Stomach (tissue), 9 donors: ENCODE measurements around the gene TMEM254. TPM values are rescaled to one million over a fixed set of nuclear protein-coding genes. Genes with fewer than 3 reads are reported as not detected.

Experiments used
- DNase-seq, 2 donors: peaks; one replicate each; pipeline versions ENCODE4 v3.0.0 to v3.0.0-alpha.2; 2013 to 2019
- H3K27ac ChIP-seq, 5 donors: fragments of 200-600 bp in 4 of 5; sonication (generic) in 4 of 5; one replicate each; pipeline ENCODE4 v1.5.1; 2013 to 2019; ENCODE audit warnings: mild to moderate bottlenecking in 1 of 5, moderate library complexity in 1 of 5
- H3K27me3 ChIP-seq, 3 donors: fragments of 200-600 bp; sonication (generic); one replicate each; pipeline ENCODE4 v1.5.1; 2017 to 2019; ENCODE audit warnings: mixed run types in 1 of 3
- H3K36me3 ChIP-seq, 4 donors: fragments of 200-600 bp; sonication (generic); 1 replicate in 3 of 4; 2 replicates in 1 of 4; pipeline ENCODE4 v1.5.1; 2016 to 2019
- H3K4me1 ChIP-seq, 4 donors: fragments of 200-600 bp; sonication (generic); one replicate each; pipeline ENCODE4 v1.5.1; 2016 to 2019
- H3K4me3 ChIP-seq, 4 donors: fragments of 200-600 bp; sonication (generic) in 3 of 4; one replicate each; pipeline ENCODE4 v1.5.1; 2016 to 2019; ENCODE audit warnings: mild to moderate bottlenecking in 1 of 4
- H3K9me3 ChIP-seq, 4 donors: fragments of 200-600 bp; sonication (generic); one replicate each; pipeline ENCODE4 v1.5.1; 2016 to 2019
- EP300 ChIP-seq: sonication (generic); formaldehyde crosslinking; IDR thresholded peaks from one replicate; pipeline ENCODE4 v1.6.1; 2017; ENCODE audit warnings: antibody characterized with exemption
- POLR2A ChIP-seq, 4 donors: fragments of 450-650 bp; IDR thresholded peaks; one replicate each; pipeline ENCODE4 v1.6.1; 2016; ENCODE audit warnings: antibody characterized with exemption in 4 of 4, control low read depth in 2 of 4, mild to moderate bottlenecking in 1 of 4, moderate library complexity in 1 of 4
- POLR2AphosphoS5 ChIP-seq, 3 donors: sonication (generic); formaldehyde crosslinking; IDR thresholded peaks; one replicate each; pipeline ENCODE4 v1.6.1; 2016; ENCODE audit warnings: antibody characterized with exemption in 3 of 3
- WGBS, 5 donors: extraction: QIAGEN DNeasy Blood & Tissue Kit in 3 of 5; methylation state at CpG; one replicate each; pipeline versions ENCODE4 v1.1.5 to v1.1.7; 2013 to 2018; 5-methylcytosine and 5-hydroxymethylcytosine counted together
- intact Hi-C: fragments of 100-400 bp; cut with DNase I; formaldehyde crosslinking; loops from one replicate; pipeline ENCODE4 v1.15.1; 2023; ENCODE audit warnings: low total_unique reads
- polyA plus RNA-seq, 3 donors: library from polyadenylated mRNA; stranded (reverse); fragments of 200-250 nt; gene quantifications; one replicate each; pipeline ENCODE4 v1.2.3, GENCODE V29; 2013
- total RNA-seq, 5 donors: library from RNA; depleted of rRNA; stranded (reverse); fragments of >200 nt; gene quantifications; one replicate each; pipeline versions ENCODE4 v1.1.0 to v1.2.3, GENCODE V29; 2014 to 2016
- TF ChIP-seq, protein P1 (sequence below), 7 experiments: fragments of 450-650 bp in 4 of 7; fragments of 200-600 bp in 3 of 7; sonication (generic) in 3 of 7; IDR thresholded peaks; one replicate each; pipeline ENCODE4 v1.5.1; 2016 to 2019; ENCODE audit warnings: antibody characterized with exemption in 7 of 7, control low read depth in 2 of 7, mild to moderate bottlenecking in 1 of 7
- donor health status: healthy with polysubstance abuse.
- donor health status: Bipolar disorder and iron deficiency.
- donor health status: healthy.

Gene TMEM254
- total and polyA plus RNA-seq, 8 donors, result 1.2 to 21.6 (median 11.8) TPM

DNA sequence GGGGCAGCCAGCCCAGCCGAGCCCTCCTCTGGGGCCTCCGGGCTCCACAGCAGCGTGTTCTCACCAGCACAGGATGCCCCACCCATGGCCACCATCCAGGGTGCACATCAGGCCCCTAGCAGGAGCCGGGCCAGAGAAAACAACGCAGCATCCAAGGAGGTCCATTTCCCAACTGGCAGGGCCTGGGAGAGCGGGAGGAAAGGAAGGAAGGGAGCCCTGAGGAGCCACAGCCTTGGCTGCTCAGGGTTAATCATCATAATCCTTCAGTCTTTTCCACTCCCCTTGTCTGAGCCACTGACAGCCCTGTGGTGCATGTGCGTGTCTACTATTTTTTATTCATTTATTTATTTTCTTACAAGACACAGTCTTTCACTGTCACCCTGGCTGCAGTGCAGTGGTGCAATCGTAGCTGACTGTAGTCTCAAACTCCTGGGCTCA, 57.7 kb downstream of the TMEM254 start:
- no peak for TF ChIP-seq EP300
- TF ChIP-seq POLR2AphosphoS5 (IDR thresholded peaks at IDR 0.05), result peak in 1 of 3 donors; percentile 23
- 17 to 34% (median 28%) methylated on average over 8 of the region's 8 CpGs for WGBS, 5 donors
- H3K36me3 ChIP-seq, result no peaks in the 10 kb centered on the region
- no peaks in the 10 kb centered on the region for H3K9me3 ChIP-seq
- H3K4me3 ChIP-seq, result no peak overlapping the region
- DNase-seq, result peak; percentile 43 to 80
- peaks cover 5 to 20% (median 13%) of the 10 kb centered on the region in 4 donors for H3K4me1 ChIP-seq
- intact Hi-C loops, result no loop called here
- peak overlapping the region; percentile 30 to 80 (median 71) for H3K27ac ChIP-seq
- H3K27me3 ChIP-seq, result peaks cover 0 to 63% (median 17%) of the 10 kb centered on the region in 3 donors

DNA sequence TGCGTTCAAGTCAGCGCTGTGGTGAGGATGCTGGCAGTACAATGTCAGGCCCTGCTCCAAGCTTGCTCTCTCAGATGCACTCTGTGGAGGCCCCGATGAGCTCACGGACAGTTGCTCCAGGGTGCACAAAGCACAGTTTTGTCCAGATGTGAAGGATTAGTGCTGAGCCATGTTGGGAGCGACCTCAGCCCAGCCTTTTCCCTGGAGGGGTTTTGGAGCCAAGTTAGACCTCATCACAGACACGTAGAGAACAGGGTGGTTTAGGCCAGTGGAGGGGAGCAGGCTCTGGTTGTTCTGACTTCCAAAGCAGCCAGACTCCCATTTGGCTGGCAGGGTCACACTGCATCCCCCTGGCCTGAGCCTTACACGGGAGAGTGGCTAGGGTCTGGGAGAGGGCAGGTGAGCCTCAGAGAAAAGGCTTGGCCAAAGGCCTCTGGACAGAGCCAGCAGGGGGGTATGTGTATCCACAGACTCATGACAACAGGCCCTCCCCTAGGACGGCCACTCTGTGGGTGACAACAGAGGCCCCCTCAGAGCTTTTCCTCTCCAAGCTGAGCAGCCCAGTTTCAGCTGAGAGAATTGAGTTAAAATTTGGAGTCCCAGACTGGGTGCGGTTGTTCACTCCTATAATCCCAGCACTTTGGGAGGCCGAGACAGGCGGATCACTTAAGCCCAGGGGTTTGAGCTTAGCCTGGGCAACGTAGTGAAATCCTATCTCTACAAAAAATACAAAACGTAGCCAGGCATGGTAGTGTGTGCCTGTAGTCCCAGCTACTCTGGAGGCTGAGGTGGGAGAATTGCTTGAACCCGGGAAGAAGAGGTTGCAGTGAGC, 58.8 kb downstream of the TMEM254 start:
- TF ChIP-seq POLR2A (IDR thresholded peaks at IDR 0.05) (no peak), EP300 (no peak), POLR2AphosphoS5 (IDR thresholded peaks at IDR 0.05) (no peak)
- TF ChIP-seq, protein P1, sequence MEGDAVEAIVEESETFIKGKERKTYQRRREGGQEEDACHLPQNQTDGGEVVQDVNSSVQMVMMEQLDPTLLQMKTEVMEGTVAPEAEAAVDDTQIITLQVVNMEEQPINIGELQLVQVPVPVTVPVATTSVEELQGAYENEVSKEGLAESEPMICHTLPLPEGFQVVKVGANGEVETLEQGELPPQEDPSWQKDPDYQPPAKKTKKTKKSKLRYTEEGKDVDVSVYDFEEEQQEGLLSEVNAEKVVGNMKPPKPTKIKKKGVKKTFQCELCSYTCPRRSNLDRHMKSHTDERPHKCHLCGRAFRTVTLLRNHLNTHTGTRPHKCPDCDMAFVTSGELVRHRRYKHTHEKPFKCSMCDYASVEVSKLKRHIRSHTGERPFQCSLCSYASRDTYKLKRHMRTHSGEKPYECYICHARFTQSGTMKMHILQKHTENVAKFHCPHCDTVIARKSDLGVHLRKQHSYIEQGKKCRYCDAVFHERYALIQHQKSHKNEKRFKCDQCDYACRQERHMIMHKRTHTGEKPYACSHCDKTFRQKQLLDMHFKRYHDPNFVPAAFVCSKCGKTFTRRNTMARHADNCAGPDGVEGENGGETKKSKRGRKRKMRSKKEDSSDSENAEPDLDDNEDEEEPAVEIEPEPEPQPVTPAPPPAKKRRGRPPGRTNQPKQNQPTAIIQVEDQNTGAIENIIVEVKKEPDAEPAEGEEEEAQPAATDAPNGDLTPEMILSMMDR (IDR thresholded peaks at IDR 0.05), result no peak
- Histone ChIP-seq H3K27me3 (peaks cover 0 to 53% (median 16%) of the 10 kb centered on the region in 3 donors), H3K4me3 (no peak overlapping the region), H3K9me3 (no peaks in the 10 kb centered on the region), H3K36me3 (no peaks in the 10 kb centered on the region), H3K27ac (peak overlapping the region; percentile 47 to 80 (median 71)), H3K4me1 (peaks cover 5 to 18% (median 12%) of the 10 kb centered on the region in 4 donors)
- DNase-seq, result peak in 1 of 2 donors; percentile 79
- 68 to 75% (median 69%) methylated on average over 14 of the region's 14 CpGs for WGBS, 5 donors
- intact Hi-C loops, result no loop called here

- H3K27me3 ChIP-seq, result peaks cover 0 to 46% (median 10%) of the 10 kb centered on the region in 3 donors
- 49 to 61% (median 52%) methylated on average over 4 of the region's 4 CpGs for WGBS, 5 donors
- H3K4me3 ChIP-seq, result no peak overlapping the region
- no peak for TF ChIP-seq POLR2A (IDR thresholded peaks at IDR 0.05)
- H3K27ac ChIP-seq, result peak overlapping the region in 4 of 5 donors; percentile 52 to 80 (median 75)
- intact Hi-C loops, result no loop called here
- no peaks in the 10 kb centered on the region for H3K9me3 ChIP-seq
- peaks cover 1 to 11% (median 5%) of the 10 kb centered on the region in 4 donors for H3K4me1 ChIP-seq
- H3K36me3 ChIP-seq, result no peaks in the 10 kb centered on the region
- no peak for DNase-seq
Measured at GRCh38 chr10:80137920-80138319, 59.5 kb downstream of the TMEM254 start.

- 61 to 89% (median 78%) methylated on average over 2 of the region's 2 CpGs for WGBS, 5 donors
- intact Hi-C loops, result no loop called here
- no peaks in the 10 kb centered on the region for H3K36me3 ChIP-seq
- H3K9me3 ChIP-seq, result no peaks in the 10 kb centered on the region
- H3K27ac ChIP-seq, result no peak overlapping the region
- no peak overlapping the region for H3K4me3 ChIP-seq
- H3K27me3 ChIP-seq, result peaks cover 0 to 34% (median 2%) of the 10 kb centered on the region in 3 donors
- TF ChIP-seq POLR2AphosphoS5 (IDR thresholded peaks at IDR 0.05) (no peak), POLR2A (IDR thresholded peaks at IDR 0.05) (no peak), EP300 (no peak)
- TF ChIP-seq, protein P1 (IDR thresholded peaks at IDR 0.05), result no peak
- H3K4me1 ChIP-seq, result peaks cover 6 to 15% (median 9%) of the 10 kb centered on the region in 4 donors
- no peak for DNase-seq
Measured at GRCh38 chr10:80139265-80139664, 60.8 kb downstream of the TMEM254 start.

DNA sequence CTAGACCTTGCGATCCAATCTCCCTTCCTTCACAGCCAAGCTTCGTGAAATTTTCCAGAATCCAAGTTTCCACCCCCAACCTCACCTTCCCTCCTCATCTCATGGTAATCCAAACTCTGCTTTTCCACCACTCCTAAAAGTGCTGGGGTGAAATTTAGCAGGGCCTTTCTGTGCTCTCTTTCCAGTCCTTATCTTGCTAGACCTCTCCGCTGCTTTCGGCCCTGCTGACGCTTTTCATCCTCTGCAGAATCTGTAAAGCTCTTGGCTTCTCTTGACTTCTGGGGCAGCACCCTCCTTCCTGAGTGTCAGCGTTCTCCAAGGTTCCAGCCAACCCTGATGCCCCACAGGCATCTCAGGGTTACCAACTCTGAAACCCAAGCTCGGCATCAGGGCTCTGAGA, 61.8 kb downstream of the TMEM254 start:
- TF ChIP-seq POLR2AphosphoS5 (IDR thresholded peaks at IDR 0.05) (no peak), EP300 (no peak), POLR2A (IDR thresholded peaks at IDR 0.05) (no peak)
- TF ChIP-seq, protein P1 (IDR thresholded peaks at IDR 0.05), result no peak
- WGBS, 5 donors, result 83 to 87% (median 86%) methylated on average over 7 of the region's 7 CpGs
- no peak overlapping the region for H3K27ac ChIP-seq
- no peak for DNase-seq
- H3K4me1 ChIP-seq, result peaks cover 15 to 25% (median 18%) of the 10 kb centered on the region in 4 donors
- H3K4me3 ChIP-seq, result no peak overlapping the region
- peaks cover 0 to 25% (median 0%) of the 10 kb centered on the region in 3 donors for H3K27me3 ChIP-seq
- no peaks in the 10 kb centered on the region for H3K9me3 ChIP-seq
- intact Hi-C loops, result loop anchor here (5.0 kb wide), 1 partner anchor 77 kb away; no protein-coding TSS in a partner anchor
- H3K36me3 ChIP-seq, result no peaks in the 10 kb centered on the region
